Activated CD4-positive, alpha-beta T cell treated with anti-CD3 and anti-CD28 coated beads, Interleukin-2, Interleukin-6, amounts not matched to agents 100 ng/mL and 50 ng/mL, durations not matched to agents 16 hours and 8 hours (primary cell): ENCODE data around the gene PCDH10.

Source experiments
- DNase-seq: peaks from one replicate; pipeline ENCODE4 v3.0.0-alpha.2; 2020

PCDH10 gene, protein sequence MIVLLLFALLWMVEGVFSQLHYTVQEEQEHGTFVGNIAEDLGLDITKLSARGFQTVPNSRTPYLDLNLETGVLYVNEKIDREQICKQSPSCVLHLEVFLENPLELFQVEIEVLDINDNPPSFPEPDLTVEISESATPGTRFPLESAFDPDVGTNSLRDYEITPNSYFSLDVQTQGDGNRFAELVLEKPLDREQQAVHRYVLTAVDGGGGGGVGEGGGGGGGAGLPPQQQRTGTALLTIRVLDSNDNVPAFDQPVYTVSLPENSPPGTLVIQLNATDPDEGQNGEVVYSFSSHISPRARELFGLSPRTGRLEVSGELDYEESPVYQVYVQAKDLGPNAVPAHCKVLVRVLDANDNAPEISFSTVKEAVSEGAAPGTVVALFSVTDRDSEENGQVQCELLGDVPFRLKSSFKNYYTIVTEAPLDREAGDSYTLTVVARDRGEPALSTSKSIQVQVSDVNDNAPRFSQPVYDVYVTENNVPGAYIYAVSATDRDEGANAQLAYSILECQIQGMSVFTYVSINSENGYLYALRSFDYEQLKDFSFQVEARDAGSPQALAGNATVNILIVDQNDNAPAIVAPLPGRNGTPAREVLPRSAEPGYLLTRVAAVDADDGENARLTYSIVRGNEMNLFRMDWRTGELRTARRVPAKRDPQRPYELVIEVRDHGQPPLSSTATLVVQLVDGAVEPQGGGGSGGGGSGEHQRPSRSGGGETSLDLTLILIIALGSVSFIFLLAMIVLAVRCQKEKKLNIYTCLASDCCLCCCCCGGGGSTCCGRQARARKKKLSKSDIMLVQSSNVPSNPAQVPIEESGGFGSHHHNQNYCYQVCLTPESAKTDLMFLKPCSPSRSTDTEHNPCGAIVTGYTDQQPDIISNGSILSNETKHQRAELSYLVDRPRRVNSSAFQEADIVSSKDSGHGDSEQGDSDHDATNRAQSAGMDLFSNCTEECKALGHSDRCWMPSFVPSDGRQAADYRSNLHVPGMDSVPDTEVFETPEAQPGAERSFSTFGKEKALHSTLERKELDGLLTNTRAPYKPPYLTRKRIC

DNA sequence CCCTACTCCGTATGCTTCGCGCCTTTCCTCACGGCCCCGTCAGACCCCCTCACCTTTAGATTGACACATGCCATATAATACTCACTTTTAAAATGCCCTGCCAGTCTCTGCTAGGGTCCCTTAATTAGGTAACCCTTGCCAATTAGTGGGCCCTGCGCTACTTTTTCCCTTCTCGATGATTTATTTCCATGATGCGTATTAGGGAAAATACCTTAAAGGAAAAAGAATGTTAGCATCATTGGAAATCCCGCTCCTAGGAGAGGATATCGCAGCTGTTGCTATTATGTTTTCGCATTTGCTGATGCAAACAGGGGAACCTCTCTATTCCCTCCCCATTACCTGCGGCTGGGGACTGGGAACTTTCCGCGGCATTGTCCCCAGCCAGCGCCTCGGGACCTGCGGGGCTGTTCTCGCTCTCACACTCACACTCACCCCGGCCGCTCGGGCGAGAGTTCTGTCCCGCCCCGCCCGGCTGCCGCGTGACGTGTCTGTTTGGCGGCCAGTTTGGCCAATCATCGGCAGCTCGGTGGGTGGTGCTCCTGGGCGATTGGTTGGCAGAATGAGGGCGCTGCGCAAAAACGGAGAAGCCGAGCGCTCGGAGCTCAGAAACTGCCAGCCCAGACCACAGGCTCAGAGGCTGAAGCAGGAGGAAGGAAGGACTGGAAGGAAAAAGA is at the start of gene PCDH10:
TSS of gene PCDH10 (plus strand) at position 605 of the 674 bp plus-strand sequence. CDS start 847 bp downstream, outside the sequence.
- DNase-seq, result peak; percentile 67

DNA sequence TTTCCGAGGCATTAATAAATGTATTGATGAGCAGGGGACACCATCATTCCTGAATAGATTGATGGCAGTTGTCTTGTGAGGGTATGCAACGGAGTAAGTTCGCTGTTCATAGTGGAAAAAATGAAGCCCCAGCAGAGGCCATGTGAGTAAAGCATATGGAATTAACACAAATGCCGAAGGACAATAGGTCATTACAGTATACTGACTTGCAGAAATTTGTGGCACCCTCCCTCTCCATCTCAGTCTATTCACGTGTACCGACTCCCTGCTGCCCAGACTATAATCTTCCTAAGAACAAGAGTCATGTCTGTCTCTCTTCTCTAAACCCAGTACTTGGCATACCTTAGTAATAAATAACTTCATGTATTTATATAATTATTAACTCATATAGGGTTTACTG is 47.1 kb upstream of the PCDH10 start:
- no peak for DNase-seq

DNA sequence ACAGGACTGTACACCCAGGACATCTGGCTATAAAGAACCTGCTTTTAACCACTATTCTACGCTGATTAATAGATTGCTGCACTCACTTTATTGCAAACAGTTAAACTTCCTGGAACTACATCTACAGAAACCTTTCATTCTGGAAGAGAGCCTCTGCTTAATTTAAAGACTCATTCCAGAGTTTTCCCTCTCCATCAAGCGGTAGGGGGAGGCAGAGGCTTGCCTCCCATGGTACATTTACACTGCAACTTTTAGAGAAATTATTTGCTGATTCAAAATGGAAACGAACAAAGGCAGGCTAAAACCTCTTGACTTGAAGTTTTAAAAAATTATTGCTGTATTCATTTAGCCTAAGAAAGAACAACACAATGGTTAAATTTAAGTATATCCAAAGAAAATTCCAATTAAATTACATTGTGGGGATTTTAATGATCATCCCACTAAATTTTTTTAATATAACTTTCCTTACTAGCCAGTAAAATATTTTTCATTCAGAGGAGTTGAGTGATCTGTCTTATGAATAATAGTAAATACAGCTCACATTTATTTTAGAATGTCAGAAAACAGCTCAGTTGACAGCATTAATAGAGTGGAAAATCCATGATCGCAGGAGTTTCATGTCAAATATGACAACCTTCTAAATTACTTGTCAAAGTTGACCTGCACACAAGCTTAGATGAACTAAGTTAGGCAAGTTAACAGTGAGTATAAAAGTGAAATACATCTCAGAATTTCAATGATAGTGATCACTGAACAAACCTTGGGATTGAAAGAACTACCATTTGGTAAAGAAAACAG is 46.3 kb upstream of the PCDH10 start:
- DNase-seq, result no peak

DNA sequence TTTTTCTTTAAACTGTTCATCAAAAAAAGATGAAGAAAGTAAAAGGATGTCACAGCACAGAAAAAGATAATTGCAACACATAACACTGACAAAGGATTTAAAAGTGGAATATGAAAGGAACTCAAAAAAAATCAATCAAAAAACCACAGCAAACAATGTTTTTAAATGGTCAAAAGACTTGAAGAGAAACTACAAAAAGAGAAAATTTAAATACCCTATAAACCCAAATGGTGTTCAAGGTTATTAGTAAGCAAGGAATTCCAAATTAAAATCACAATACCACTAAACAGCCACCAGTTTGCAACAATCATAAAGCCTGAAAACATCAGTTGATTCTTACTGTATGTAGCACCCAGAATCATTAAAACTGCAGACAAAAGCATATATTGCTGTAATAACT is 36.5 kb upstream of the PCDH10 start:
- DNase-seq, result no peak

DNA sequence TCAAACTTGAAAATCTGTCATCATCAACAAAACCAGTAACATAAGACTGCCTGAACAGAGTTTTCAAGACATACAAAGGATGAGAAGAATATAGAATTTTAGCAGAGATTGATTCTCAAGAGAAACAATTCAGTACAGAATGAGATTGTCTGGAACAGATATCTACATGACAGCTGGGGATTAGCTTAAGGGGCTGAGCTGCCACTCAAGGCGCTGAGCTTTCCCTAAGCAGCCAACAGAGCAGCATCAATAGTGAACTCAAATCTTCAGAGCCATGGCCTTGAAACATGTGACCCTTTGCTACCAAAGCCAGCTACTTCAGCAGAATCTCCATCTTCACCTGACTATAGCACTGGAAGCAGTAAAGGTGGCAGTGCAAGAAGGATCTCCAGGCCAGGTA is 24.3 kb upstream of the PCDH10 start:
- no peak for DNase-seq

DNA sequence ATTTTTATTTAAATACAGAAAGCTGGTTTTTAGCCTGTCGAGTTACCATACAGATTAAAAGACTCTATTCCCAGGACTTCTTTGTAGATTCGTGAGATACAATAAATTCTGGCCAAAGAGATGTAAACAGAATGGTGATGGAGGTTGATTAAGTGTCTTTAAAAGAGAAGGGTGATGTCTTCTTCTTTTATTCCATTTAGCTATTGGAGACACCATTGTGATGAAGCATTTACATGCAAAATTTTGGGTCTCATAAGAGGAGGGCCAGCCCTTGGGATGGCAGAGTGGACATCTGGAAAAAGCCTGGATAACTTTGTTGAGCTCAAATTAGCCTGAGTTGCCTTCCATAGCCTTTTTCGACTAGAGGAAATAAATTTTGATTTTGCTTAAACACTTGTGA is 21.6 kb upstream of the PCDH10 start:
- DNase-seq, result no peak

DNA sequence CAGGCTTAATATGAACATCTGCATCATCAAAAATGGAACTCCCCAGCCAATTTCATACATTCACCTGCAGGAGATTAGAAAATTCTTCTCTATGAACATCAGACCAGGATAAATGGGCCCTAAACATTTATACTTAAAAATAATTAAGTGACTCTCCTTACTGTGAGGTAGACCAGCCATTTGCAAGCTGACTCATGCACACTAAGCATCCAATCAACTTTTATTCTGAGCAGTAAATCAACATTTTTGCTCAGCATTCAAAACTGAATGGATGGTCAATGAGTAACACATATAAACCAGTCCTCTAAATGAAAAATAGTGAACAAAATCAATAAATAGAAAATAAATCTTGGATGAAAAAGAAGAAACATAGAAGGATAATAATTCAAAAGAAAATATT is 19.9 kb upstream of the PCDH10 start:
- DNase-seq, result no peak

DNA sequence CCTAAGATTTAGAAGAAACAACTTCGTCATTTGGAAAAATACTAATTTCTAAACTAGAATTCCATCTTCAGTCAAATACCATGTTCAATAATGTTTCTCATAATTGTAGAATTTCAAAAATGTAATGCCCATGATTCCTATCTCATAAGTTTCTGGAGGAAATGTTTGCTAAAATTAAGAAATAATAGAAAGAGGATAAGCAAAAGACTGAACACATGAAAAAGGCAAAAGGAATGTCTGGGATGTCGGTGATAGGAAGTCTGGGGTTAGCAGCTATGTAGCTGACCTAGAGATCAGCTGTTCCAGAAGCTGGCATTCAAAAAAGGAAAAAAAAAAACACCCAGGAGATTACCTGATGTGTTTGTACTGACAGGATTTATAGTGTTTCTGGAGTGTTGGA is 18.9 kb upstream of the PCDH10 start:
- DNase-seq, result no peak

DNA sequence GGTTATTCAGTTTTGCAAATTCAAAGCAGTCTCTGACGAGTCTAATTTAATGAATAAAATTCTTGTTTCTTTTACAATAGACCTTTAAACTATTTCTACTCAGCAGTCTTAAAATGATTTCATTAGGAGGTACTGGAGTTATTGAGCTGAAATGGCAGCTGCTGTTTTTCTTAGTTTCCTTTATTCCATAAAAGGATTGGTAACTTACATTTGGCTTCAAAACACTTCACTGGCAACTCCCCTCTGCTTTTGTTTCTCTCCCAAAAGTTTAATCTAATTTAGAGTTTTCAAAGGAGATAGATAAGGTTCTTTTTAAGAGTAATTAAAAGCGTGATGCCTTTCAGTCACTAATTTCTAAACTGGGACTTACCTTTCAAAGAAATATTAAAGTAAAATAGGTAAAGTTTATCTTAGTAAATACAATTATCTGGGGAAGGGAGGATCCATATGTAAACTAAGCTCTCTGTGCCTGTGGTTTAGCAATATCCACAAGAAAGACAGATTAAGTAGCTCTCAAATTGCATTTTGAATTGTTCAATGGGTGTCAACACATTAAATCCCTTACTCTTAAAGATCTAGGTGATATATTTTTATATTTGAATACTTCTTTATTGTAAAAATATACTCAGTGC is 17.1 kb upstream of the PCDH10 start:
- no peak for DNase-seq

DNA sequence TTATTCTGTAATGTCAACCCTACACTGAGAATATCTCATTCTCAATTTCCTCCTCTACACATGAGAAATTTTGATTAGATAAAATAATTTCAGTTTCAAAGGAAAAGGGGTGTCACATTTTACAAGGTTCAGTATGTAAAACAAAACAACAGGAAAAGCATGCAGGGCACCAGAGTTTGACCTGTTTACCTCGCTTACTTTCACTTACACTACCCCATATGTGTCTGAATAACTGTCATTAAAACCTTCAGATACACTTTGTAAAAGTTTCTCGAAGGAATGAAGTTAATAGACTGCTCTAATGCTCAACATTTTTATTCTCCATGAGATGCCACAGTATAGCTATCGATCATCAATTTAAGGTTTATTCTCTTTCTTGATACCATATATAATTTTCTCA is 12.3 kb upstream of the PCDH10 start:
- no peak for DNase-seq

DNA sequence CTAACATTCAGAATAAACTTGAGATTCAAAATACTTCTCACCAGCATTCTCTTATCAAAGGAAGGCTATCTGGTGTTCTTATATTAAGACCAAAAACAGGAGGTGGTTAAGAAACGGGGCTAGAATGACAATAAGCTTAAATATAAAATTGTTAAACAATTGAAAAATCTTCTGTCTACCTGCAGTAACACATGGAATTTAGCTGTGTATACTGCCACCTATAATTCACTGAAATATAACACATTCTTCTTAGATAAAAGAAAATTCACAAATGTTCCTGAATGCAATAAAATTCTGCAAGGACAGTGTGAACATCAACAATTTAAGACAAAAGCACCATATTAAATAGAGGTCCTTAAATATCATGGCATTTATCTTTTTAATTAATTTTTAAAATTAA is 11.5 kb upstream of the PCDH10 start:
- no peak for DNase-seq

DNA sequence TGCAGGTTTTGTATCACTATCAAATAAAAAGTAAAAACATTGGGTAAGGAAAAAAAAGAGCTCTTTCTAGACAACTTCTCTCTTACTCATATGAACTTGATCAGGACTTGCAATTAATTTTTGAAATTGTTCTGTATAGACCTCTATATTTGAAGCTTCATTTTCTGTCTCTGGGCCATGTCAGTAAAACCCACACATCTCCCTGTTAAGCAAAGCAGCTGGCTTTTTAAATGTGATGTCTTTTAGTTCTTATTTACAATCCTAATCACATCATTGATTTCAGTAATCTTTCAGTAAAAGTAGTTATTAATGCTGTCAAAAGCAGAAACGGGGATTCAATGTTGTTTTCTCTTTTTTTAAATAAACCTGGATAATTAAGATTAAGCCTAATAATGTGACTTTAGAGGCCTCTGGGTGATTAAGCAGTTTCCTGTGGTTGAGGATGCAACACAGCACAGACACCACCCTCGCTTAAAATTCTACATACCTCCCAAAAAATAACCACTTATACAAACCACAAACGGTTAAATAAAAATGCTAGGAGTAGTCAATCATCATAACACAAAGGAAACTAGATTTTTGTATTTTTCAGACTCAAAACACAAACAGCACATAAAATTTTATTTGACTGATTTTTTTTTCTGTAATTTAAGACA is 5.2 kb upstream of the PCDH10 start:
- DNase-seq, result no peak

DNA sequence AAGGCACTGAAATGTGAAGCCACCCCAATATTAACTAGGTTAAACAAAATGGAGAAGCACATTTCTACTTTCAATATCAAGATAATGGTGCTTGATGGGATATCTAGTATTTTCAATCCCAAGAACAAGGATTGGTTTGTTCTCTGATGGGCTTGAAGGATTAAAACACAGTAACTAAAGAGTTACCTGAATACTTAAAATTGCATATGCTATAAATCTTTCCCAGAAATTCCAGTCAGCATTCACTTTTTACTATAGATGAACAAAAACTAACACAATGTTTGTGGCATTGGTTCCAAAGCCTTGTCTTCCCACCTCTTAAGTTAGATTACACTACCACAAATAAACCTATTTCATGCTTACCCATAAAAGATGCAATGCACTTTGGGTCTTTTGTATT is 3.9 kb upstream of the PCDH10 start:
- DNase-seq, result no peak

DNA sequence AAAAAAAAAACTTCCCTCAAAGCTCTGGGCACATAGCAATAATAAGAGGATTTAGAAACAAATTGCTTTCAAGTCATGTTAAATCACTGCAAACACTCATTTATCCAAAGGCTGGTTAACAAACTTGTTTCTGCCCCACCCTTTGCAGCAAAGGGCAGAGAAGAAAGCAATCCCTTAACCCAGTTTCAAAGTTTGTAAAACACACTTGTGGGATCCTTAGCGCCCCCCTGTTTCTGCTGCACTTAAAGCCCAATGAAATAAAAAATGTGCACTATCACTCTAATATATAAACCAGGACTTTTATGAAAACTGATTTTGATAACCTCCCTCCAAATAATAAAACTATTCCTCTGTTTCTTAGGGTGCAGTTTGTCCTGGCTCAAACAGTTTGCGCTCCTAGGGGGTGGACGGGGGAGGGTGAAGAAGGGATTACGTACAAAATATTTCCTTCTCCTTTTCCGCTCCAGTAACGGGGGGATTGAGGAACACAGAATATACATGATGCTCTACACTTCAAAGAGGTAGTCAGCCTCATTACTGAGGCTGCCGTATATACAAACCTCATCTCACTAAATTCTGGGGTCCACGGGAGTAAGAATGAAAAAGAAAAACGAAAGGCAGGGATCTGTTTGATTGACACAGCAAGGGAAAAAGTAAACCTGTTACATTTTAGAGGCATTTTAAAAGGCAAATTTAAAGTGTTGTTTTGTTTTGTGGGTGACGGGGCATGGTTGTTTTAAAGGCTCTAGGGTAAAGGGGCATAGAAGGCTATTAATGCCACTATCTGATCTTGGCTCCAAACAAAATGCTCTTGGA is 3.1 kb upstream of the PCDH10 start:
- DNase-seq, result no peak

DNA sequence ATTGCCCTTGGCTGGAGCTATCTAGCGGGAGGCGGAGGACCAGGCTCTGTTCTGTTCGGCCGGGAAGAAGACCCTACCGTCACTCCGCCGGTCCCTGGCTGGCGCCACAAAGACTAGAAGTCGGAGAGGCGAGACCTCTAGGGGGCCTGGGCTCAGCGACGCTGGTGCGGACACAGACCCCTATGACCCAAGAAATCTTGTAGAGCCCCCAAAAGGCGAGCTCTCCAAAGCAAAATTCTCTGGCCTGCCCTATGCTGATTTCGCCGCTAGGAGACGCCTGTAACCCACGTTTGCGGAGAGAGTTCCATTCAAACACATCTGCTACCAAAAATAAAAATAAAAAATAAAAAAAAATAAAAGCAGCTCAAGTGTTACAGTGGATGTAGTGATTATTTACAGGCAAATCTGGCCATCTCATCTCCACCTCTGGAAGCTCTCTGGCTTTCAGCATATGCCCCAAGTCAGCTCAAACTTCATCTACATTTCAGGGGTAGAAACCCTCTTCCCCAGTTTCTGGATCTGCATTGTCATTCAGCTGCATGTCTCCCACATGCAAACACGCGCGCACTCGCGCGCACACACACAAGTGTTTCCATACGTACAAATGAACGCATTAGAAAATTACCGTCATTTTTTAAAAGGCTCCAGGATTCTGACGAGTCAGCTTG is 2.4 kb upstream of the PCDH10 start:
- DNase-seq, result peak; percentile 39

DNA sequence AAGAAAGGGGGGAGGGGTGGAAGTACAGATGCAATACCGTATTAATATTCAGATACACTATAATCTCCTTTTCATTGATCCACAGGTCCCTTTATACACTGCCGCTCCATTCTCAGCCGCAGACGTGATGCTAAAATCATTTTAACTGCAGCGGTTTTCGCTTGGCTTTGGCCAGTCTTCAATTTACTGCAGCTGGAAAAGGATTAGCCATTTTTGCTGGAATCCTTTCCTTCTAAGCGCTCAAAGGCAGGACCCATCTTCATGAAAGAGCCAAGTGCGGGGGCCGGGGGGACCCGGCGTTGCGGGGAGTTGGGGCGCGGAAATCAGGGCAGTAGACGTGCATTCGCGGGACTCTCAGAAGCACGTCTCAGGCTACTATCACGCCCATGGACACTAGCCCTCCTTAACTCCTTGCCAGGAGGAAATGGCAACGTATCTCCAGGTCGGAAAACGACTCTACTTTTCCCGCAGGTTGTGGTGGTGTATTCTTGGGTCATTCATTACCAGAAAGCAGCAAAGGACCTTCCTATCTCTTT is 1.7 kb upstream of the PCDH10 start:
- DNase-seq, result no peak

DNA sequence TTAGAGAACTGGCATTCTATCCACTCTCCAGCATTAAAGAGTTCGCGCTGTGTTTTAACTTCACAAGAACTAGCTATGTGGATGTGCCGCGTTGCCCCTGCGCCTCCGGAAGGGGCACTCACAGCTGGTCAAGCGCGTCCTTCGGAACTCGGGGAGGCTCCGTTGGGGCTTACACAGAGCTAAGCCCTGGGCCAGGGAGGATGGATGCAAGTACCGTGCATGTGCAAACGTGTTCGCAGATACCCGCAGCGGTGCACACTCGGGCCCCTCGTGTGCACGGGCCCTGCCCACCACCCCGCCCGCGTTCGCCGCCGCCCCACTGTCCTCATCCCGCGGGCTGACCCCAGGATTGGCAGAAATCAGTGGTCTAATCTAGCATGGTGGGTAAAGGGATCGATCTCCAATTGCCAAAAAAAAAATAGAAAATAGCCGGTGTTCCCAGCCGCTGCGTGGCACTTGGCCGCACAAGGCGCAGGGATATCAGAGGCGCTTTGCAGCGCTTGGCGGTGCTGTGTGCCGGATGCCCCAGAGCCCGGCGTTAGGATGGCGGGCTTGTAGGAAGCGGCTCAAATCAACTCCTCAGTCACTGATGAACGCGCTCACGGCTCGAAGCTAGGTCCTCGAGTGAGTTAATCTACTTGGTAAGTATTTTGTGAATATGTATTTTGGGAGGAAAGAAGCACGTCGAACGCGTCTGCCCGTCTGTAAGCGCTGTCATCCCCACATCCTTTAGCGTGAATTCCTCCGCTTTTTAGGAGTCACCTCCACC is 989 bp upstream of the PCDH10 start:
- DNase-seq, result no peak

DNA sequence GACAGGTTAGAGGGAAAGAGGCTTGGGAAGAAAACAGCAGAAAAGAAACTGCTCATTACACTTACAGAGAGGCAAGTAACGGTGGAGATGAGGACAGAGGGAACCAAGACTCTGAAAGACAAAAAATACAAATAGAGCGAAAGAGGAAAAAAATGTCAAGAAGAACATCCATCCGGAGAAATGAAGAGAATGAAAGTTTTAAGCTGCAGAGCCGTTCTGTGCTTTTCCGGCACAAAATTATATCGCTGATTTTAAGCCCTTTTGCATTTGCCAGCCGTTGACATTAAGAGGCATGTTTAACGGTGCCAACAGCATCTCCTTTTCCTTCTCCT is 236 bp downstream of the PCDH10 start:
- DNase-seq, result no peak

DNA sequence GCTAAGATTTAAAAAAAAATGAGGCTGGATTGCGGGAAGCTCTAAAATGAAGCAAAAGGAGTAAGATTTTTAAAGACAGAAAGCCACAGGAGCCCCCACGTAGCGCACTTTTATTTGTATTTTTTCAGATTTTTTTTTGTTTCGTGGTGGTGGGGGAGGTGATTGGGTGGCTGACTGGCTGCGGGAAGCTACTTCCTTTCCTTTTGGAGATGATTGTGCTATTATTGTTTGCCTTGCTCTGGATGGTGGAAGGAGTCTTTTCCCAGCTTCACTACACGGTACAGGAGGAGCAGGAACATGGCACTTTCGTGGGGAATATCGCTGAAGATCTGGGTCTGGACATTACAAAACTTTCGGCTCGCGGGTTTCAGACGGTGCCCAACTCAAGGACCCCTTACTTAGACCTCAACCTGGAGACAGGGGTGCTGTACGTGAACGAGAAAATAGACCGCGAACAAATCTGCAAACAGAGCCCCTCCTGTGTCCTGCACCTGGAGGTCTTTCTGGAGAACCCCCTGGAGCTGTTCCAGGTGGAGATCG is 908 bp downstream of the PCDH10 start:
- DNase-seq, result no peak
